ENCODE measurements around the gene CT45A1. TPM values are rescaled to one million over a fixed set of nuclear protein-coding genes. Genes with fewer than 3 reads are reported as not detected.
"Not testable (repeated sequence)": the region's sequence is repeated elsewhere in the genome, so short reads cannot be mapped to it uniquely, and the experiment has no call there.

Gene CT45A1
- not detected for total RNA-seq

DNA sequence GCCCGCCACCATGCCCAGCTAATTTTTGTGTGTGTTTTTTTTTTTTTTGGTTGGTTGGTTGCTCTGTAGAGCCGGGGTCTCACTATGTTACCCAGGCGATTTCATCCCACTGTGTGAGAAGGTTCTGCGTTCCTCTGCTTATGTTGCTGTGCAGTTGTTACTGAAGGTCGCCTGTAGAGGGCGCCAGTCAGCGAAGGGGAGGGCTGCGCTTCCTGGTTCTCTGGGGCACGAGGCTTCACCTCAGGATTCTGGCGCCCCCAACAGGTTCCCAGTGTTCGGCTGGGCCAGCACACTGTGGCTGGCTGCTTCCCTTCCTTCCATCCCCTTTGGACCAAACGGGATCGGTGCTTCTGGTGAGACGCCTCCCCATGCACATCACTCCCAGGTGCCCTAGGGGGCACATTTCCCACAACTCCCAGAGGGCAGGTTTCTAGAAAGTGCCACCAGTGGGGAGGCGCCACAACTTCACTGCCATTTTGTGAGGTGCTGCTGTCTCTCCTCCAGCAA is at the start of gene CT45A1:
CT45A1 (plus strand) TSS at position 457 of the 507 bp plus-strand sequence. CDS start 5,302 bp downstream, outside the sequence.
- H3K4me1 ChIP-seq; H3K27me3 ChIP-seq; H3K36me3 ChIP-seq; DNase-seq (ENCODE audit: extremely low spot score in 2 of 2); intact Hi-C loops (cut with DNase I); H3K9me3 ChIP-seq; H3K4me3 ChIP-seq; H3K27ac ChIP-seq: not testable (repeated sequence)

DNA sequence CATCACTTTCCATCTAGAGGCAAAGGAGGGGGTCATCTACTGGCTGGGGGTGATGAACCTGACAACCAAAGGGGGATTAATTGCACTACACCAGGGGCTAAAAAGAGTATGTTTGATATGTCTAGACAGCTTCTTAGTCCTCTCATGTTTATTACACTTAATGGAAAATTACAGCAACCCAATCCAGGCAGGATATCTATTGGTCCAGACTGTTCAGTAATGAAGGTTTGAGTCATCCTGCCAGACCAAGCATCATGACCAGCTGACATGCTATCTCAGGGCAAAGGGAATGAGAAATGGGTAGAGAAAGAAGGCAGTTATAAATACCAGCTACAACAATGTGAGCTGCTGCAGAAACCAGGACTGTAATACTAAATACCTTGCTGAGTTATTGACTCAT is 40.5 kb upstream of the CT45A1 start:
- not testable (repeated sequence) for DNase-seq (ENCODE audit: extremely low spot score in 2 of 2)

GRCh38 chrX:135688137-135688536 is 25.3 kb upstream of the CT45A1 start:
- no peaks in the 10 kb centered on the region for H3K27me3 ChIP-seq
- H3K4me1 ChIP-seq, result no peaks in the 10 kb centered on the region
- H3K36me3 ChIP-seq, result no peaks in the 10 kb centered on the region
- DNase-seq (ENCODE audit: extremely low spot score in 2 of 2), result no peak
- no peak overlapping the region for H3K27ac ChIP-seq
- TF ChIP-seq POLR2AphosphoS5 (IDR thresholded peaks at IDR 0.05; ENCODE audit: insufficient read depth in 1 of 2, low read depth in 1 of 2) (no peak), POLR2A (IDR thresholded peaks at IDR 0.05) (no peak)
- TF ChIP-seq, protein P1, sequence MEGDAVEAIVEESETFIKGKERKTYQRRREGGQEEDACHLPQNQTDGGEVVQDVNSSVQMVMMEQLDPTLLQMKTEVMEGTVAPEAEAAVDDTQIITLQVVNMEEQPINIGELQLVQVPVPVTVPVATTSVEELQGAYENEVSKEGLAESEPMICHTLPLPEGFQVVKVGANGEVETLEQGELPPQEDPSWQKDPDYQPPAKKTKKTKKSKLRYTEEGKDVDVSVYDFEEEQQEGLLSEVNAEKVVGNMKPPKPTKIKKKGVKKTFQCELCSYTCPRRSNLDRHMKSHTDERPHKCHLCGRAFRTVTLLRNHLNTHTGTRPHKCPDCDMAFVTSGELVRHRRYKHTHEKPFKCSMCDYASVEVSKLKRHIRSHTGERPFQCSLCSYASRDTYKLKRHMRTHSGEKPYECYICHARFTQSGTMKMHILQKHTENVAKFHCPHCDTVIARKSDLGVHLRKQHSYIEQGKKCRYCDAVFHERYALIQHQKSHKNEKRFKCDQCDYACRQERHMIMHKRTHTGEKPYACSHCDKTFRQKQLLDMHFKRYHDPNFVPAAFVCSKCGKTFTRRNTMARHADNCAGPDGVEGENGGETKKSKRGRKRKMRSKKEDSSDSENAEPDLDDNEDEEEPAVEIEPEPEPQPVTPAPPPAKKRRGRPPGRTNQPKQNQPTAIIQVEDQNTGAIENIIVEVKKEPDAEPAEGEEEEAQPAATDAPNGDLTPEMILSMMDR (IDR thresholded peaks at IDR 0.05), result no peak
- no peaks in the 10 kb centered on the region for H3K9me3 ChIP-seq
- intact Hi-C loops (cut with DNase I), result no loop called here
- no peak overlapping the region for H3K4me3 ChIP-seq

More for the DNA sequence above, 40.5 kb upstream of the CT45A1 start:
- H3K9me3 ChIP-seq; intact Hi-C loops (cut with DNase I); H3K36me3 ChIP-seq; H3K4me1 ChIP-seq; H3K27me3 ChIP-seq; H3K4me3 ChIP-seq; H3K27ac ChIP-seq: not testable (repeated sequence)

DNA sequence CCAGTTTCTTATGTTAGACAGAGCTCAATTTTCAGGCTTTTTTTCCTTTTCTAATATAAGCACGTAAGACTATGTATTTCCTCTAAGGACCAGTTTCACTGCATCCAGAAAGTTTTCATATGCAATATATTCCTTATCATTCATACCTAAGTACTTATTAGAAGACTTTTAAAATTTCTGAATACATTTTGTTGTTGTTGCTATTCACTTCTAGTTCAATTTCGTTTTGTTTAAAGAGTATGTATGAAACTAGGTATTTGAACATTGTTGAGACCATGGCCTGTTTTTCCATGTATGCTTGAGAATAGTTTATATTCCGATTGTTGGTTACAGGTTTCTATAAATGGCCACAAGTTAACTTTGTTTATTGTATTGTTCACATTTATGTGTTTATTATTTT is 18.0 kb upstream of the CT45A1 start:
- no peak for DNase-seq (ENCODE audit: extremely low spot score in 2 of 2)
- no peaks in the 10 kb centered on the region for H3K36me3 ChIP-seq
- no peaks in the 10 kb centered on the region for H3K4me1 ChIP-seq
- no peaks in the 10 kb centered on the region for H3K27me3 ChIP-seq
- TF ChIP-seq, protein P1 (IDR thresholded peaks at IDR 0.05), result no peak
- TF ChIP-seq POLR2A (IDR thresholded peaks at IDR 0.05) (no peak), POLR2AphosphoS5 (IDR thresholded peaks at IDR 0.05; ENCODE audit: insufficient read depth in 1 of 2, low read depth in 1 of 2) (no peak)
- intact Hi-C loops (cut with DNase I), result no loop called here
- no peak overlapping the region for H3K27ac ChIP-seq
- H3K4me3 ChIP-seq, result no peak overlapping the region
- no peaks in the 10 kb centered on the region for H3K9me3 ChIP-seq

- H3K9me3 ChIP-seq, result no peaks in the 10 kb centered on the region
- H3K27me3 ChIP-seq, result no peaks in the 10 kb centered on the region
- intact Hi-C loops (cut with DNase I), result no loop called here
- TF ChIP-seq, protein P1 (IDR thresholded peaks at IDR 0.05), result no peak
- TF ChIP-seq POLR2A (IDR thresholded peaks at IDR 0.05) (no peak), POLR2AphosphoS5 (IDR thresholded peaks at IDR 0.05; ENCODE audit: insufficient read depth in 1 of 2, low read depth in 1 of 2) (no peak)
- no peak overlapping the region for H3K4me3 ChIP-seq
- no peak for DNase-seq (ENCODE audit: extremely low spot score in 2 of 2)
- no peaks in the 10 kb centered on the region for H3K36me3 ChIP-seq
- no peaks in the 10 kb centered on the region for H3K4me1 ChIP-seq
- no peak overlapping the region for H3K27ac ChIP-seq
These were observed 15.8 kb upstream of the CT45A1 start for GRCh38 chrX:135697601-135698000.

DNA sequence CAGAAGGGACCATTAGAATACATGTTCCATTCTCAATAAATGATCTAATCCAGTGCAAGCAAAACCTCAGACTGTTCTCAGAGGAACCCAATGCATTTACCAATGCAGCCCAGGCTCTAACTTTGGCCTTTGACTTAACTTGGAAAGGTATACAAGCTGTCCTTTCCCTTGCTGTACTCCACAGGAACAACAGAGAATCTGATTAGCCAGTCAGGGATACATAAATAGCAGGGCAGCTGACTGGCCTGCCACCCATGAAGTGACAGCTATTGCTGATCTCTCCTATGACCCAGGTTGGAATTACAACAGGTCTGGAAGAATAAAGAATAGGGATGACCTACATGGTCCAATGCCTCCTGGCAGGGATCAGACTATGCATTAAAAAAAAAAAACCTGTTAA is 14.5 kb upstream of the CT45A1 start:
- TF ChIP-seq POLR2AphosphoS5 (IDR thresholded peaks at IDR 0.05; ENCODE audit: insufficient read depth in 1 of 2, low read depth in 1 of 2), result no peak
- no peak for TF ChIP-seq POLR2A (IDR thresholded peaks at IDR 0.05)
- TF ChIP-seq, protein P1 (IDR thresholded peaks at IDR 0.05), result no peak
- no peak for DNase-seq (ENCODE audit: extremely low spot score in 2 of 2)
- Histone ChIP-seq H3K36me3 (no peaks in the 10 kb centered on the region), H3K9me3 (no peaks in the 10 kb centered on the region), H3K4me1 (no peaks in the 10 kb centered on the region), H3K27me3 (no peaks in the 10 kb centered on the region), H3K4me3 (no peak overlapping the region), H3K27ac (no peak overlapping the region)
- intact Hi-C loops (cut with DNase I), result no loop called here
